ENCODE results near the gene CHD8. TPM values are rescaled to one million over a fixed set of nuclear protein-coding genes. Genes with fewer than 3 reads are reported as not detected.

The CHD8 gene
- total RNA-seq, 1 experiment from 2014 or later: 135 TPM

GRCh38 chr14:21440859-21441258, 15.1 kb downstream of the CHD8 start:
- Histone ChIP-seq H3K23ac (ENCODE audit: insufficient read length, low read depth, low read length) (no peak overlapping the region), H3K56ac (ENCODE audit: insufficient read length, low read depth, low read length) (no peak overlapping the region), H2BK120ac (ENCODE audit: low read depth, low read length, poor library complexity, severe bottlenecking) (no peak overlapping the region), H3T11ph (ENCODE audit: low read length) (no peak overlapping the region), H3K27ac (ENCODE audit: insufficient read length, low read depth, low read length) (peak overlapping the region; percentile 43), H3K9ac (ENCODE audit: extremely low read depth, insufficient read length, low read length) (no peak overlapping the region), H2BK15ac (ENCODE audit: low read depth, low read length) (no peak overlapping the region), H3K4ac (ENCODE audit: low read depth, low read length) (no peak overlapping the region), H3K23me2 (ENCODE audit: insufficient read length, low read depth, low read length, poor library complexity, severe bottlenecking) (peaks cover 7% of the 10 kb centered on the region), H3K9me3 (ENCODE audit: control insufficient read depth, low read depth, low read length) (no peaks in the 10 kb centered on the region), H3K4me1 (ENCODE audit: insufficient read depth, low read length) (no peaks in the 10 kb centered on the region), H2BK20ac (ENCODE audit: low read depth, low read length, poor library complexity, severe bottlenecking) (no peak overlapping the region), H3K27me3 (ENCODE audit: insufficient read depth, low read length) (no peaks in the 10 kb centered on the region), H2BK5ac (ENCODE audit: insufficient read length, low read length) (no peak overlapping the region), H3K18ac (ENCODE audit: insufficient read length, low read depth, low read length) (no peak overlapping the region), H4K91ac (ENCODE audit: insufficient read length, low read depth, low read length) (no peak overlapping the region), H2AK5ac (ENCODE audit: insufficient read length, low read length) (no peak overlapping the region), H4K20me1 (ENCODE audit: control insufficient read depth, insufficient read depth, insufficient read length) (no peaks in the 10 kb centered on the region), H3K4me2 (ENCODE audit: insufficient read depth, insufficient read length, low read length) (no peak overlapping the region), H4K8ac (replicated peaks; ENCODE audit: insufficient read length, low read depth, low read length) (no peak overlapping the region), H2BK12ac (ENCODE audit: insufficient read length, low read depth, low read length) (no peak overlapping the region), H3K79me1 (ENCODE audit: insufficient read depth, low read depth, low read length, poor library complexity, severe bottlenecking) (peaks cover 3% of the 10 kb centered on the region), H3K14ac (ENCODE audit: insufficient read depth, low read length) (no peak overlapping the region), H3K79me2 (ENCODE audit: insufficient read depth, low read length) (peaks cover 19% of the 10 kb centered on the region; the same call in 1 of the 2 replicates), H2AFZ (ENCODE audit: low read length) (no peak overlapping the region), H4K5ac (ENCODE audit: insufficient read length, low read depth, low read length) (no peak overlapping the region)
- H3K4me1 Mint-ChIP-seq: peaks cover 15 to 23% of the 10 kb centered on the region in 2 experiments
- H3K27me3 Mint-ChIP-seq (ENCODE audit: low read depth): no peaks in the 10 kb centered on the region
- H3K4me3 Mint-ChIP-seq: no peak overlapping the region
- no peaks in the 10 kb centered on the region for H3K9me3 Mint-ChIP-seq
- peak overlapping the region in 1 of 3 experiments; percentile 6; a peak in 1 of 7 replicates for H3K27ac Mint-ChIP-seq
- peaks cover 3 to 13% (median 5%) of the 10 kb centered on the region in 3 experiments; a peak in 5 of 7 replicates for H3K36me3 Mint-ChIP-seq (ENCODE audit: insufficient read depth in 1 of 3, low read depth in 3 of 3)
- TF ChIP-seq CTCF (conservative IDR thresholded peaks at IDR 0.05): no peak
- no peak for DNase-seq
